ENCODE data around the gene FBN3.

DNA sequence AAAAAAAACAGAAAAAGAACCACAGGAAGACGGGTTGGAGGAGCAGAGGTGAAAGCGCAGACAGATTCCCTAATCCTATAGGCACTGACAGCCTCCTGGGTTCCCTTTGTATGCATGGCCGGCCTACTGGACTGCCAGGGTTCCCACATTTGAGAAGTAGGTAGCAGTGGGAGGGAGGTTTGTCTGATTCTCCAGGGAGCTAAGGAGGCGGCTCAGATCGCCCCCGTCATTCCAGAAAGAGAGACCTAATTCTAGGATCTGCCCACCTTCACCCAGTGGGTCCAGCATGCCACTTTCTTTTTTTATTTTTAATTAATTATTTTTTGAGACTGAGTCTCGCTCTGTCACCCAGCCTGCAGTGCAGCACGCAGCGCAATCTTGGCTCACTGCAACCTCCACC lies 106.5 kb downstream of the FBN3 start:
- TF ChIP-seq, protein P1, sequence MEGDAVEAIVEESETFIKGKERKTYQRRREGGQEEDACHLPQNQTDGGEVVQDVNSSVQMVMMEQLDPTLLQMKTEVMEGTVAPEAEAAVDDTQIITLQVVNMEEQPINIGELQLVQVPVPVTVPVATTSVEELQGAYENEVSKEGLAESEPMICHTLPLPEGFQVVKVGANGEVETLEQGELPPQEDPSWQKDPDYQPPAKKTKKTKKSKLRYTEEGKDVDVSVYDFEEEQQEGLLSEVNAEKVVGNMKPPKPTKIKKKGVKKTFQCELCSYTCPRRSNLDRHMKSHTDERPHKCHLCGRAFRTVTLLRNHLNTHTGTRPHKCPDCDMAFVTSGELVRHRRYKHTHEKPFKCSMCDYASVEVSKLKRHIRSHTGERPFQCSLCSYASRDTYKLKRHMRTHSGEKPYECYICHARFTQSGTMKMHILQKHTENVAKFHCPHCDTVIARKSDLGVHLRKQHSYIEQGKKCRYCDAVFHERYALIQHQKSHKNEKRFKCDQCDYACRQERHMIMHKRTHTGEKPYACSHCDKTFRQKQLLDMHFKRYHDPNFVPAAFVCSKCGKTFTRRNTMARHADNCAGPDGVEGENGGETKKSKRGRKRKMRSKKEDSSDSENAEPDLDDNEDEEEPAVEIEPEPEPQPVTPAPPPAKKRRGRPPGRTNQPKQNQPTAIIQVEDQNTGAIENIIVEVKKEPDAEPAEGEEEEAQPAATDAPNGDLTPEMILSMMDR (optimal IDR thresholded peaks at IDR 0.05 in 1 of 3, IDR thresholded peaks at IDR 0.05 in 1 of 3, conservative IDR thresholded peaks at IDR 0.05 in 1 of 3; ENCODE audit: extremely low read depth in 1 of 3, insufficient read depth in 2 of 3, low read length in 3 of 3): no peak
- TF ChIP-seq EZH2 (IDR thresholded peaks at IDR 0.05; ENCODE audit: low read length): no peak

Data from keratinocyte (primary cell).